HG03135 (cell line): ENCODE results near the gene EYA4.
"Not testable (repeated sequence)": the region's sequence is repeated elsewhere in the genome, so short reads cannot be mapped to it uniquely, and the experiment has no call there.

Source experiments
- ATAC-seq: cut with Tn5 transposase; IDR thresholded peaks from one replicate; pipeline ENCODE4 v1.9.1; 2021; ENCODE audit warnings: mild to moderate bottlenecking, moderate library complexity; ENCODE audit not compliant: unreplicated experiment

EYA4 gene

GRCh38 chr6:133396984-133397348 lies 155.8 kb downstream of the EYA4 start:
- ATAC-seq, result no peak

GRCh38 chr6:133397601-133398000 lies 156.4 kb downstream of the EYA4 start:
- not testable (repeated sequence) for ATAC-seq

GRCh38 chr6:133399426-133399825 lies 158.3 kb downstream of the EYA4 start:
- ATAC-seq, result no peak

GRCh38 chr6:133404151-133404550 lies 163.0 kb downstream of the EYA4 start:
- ATAC-seq, result no peak

GRCh38 chr6:133404728-133405127 lies 163.6 kb downstream of the EYA4 start:
- no peak for ATAC-seq

- no peak for ATAC-seq
Measured at GRCh38 chr6:133407320-133408100, 166.4 kb downstream of the EYA4 start.

GRCh38 chr6:133408132-133408531 lies 167.0 kb downstream of the EYA4 start:
- no peak for ATAC-seq

GRCh38 chr6:133408543-133408942 lies 167.4 kb downstream of the EYA4 start:
- ATAC-seq, result no peak

- ATAC-seq, result no peak
Measured at GRCh38 chr6:133410638-133411435, 169.7 kb downstream of the EYA4 start.

- ATAC-seq, result no peak
Measured at GRCh38 chr6:133411757-133412156, 170.6 kb downstream of the EYA4 start.

- ATAC-seq, result no peak
Measured at GRCh38 chr6:133415262-133415661, 174.1 kb downstream of the EYA4 start.

- no peak for ATAC-seq
Measured at GRCh38 chr6:133418108-133418507, 177.0 kb downstream of the EYA4 start.

GRCh38 chr6:133423242-133423641 lies 182.1 kb downstream of the EYA4 start:
- ATAC-seq, result no peak

- ATAC-seq, result no peak
Measured at GRCh38 chr6:133424359-133424758, 183.2 kb downstream of the EYA4 start.

GRCh38 chr6:133426038-133426437 lies 184.9 kb downstream of the EYA4 start:
- ATAC-seq, result no peak

- ATAC-seq, result no peak
Measured at GRCh38 chr6:133428295-133428694, 187.1 kb downstream of the EYA4 start.

- no peak for ATAC-seq
Measured at GRCh38 chr6:133430530-133430929, 189.4 kb downstream of the EYA4 start.

- no peak for ATAC-seq
Measured at GRCh38 chr6:133431031-133431430, 189.9 kb downstream of the EYA4 start.

GRCh38 chr6:133432021-133432989 lies 191.1 kb downstream of the EYA4 start:
- ATAC-seq, result no peak

- no peak for ATAC-seq
Measured at GRCh38 chr6:133435065-133435728, 194.0 kb downstream of the EYA4 start.

GRCh38 chr6:133436652-133437051 lies 195.5 kb downstream of the EYA4 start:
- ATAC-seq, result no peak
